Left ventricle myocardium superior (tissue), 1 donor: ENCODE measurements around the gene TRIM71. TPM values are rescaled to one million over a fixed set of nuclear protein-coding genes. Genes with fewer than 3 reads are reported as not detected.
"Not testable (repeated sequence)": the region's sequence is repeated elsewhere in the genome, so short reads cannot be mapped to it uniquely, and the experiment has no call there.

Source experiments
- ATAC-seq: fragments of 200-7000 bp; cut with Tn5 transposase; one replicate; pipeline ENCODE4 v1.9.1; 2020; ENCODE audit warnings: mild to moderate bottlenecking, moderate library complexity
- DNase-seq: peaks from one replicate; pipeline ENCODE4 v3.0.0-alpha.2; 2020
- intact Hi-C: fragments of 100-400 bp; cut with micrococcal nuclease; formaldehyde crosslinking; loops from one replicate; pipeline ENCODE4 v1.11.0; 2022
- total RNA-seq: library from RNA; stranded (reverse); fragmentation: NEBNext Ultra II Directional; extraction: Animal tissue kit (Norgen Biotek cat#: 25700); gene quantifications from one replicate; pipeline ENCODE4 v1.2.1, GENCODE V29; 2021
- donor health status: DM: no; HTN: yes; CAD: no; lungs with severe emphysema.

TRIM71 gene
- total RNA-seq, 1 donor from 2014 or later: not detected

GRCh38 chr3:32840086-32840841 is 22.5 kb downstream of the TRIM71 start:
- ATAC-seq: no peak
- intact Hi-C loops: no loop called here
- no peak for DNase-seq

- no peak for DNase-seq
- intact Hi-C loops: no loop called here
Observed at GRCh38 chr3:32841341-32841740, 23.5 kb downstream of the TRIM71 start.

GRCh38 chr3:32841867-32842470 is 24.2 kb downstream of the TRIM71 start:
- intact Hi-C loops: no loop called here
- DNase-seq (no peak), ATAC-seq (no peak)

More at GRCh38 chr3:32841341-32841740, 23.5 kb downstream of the TRIM71 start:
- ATAC-seq: no peak

GRCh38 chr3:32842531-32842931 is 24.7 kb downstream of the TRIM71 start:
- intact Hi-C loops: no loop called here
- ATAC-seq: no peak
- DNase-seq: no peak

- ATAC-seq: no peak
- DNase-seq: no peak
- intact Hi-C loops: no loop called here
Observed at GRCh38 chr3:32842987-32843386, 25.2 kb downstream of the TRIM71 start.

- no peak for ATAC-seq
- intact Hi-C loops: no loop called here
Observed at GRCh38 chr3:32843510-32844321, 25.9 kb downstream of the TRIM71 start.

GRCh38 chr3:32844322-32844654 is 26.5 kb downstream of the TRIM71 start:
- ATAC-seq (no peak), DNase-seq (no peak)
- intact Hi-C loops: no loop called here

More at GRCh38 chr3:32843510-32844321, 25.9 kb downstream of the TRIM71 start:
- DNase-seq: no peak

GRCh38 chr3:32844914-32845313 is 27.1 kb downstream of the TRIM71 start:
- DNase-seq (no peak), ATAC-seq (no peak)
- intact Hi-C loops: no loop called here

- ATAC-seq, DNase-seq, intact Hi-C loops: not testable (repeated sequence)
Observed at GRCh38 chr3:32845546-32845945, 27.7 kb downstream of the TRIM71 start.

GRCh38 chr3:32847045-32847444 is 29.2 kb downstream of the TRIM71 start:
- DNase-seq, intact Hi-C loops, ATAC-seq: not testable (repeated sequence)

- intact Hi-C loops: no loop called here
- peak; percentile 91 for ATAC-seq
- peak; percentile 45 for DNase-seq
Observed at GRCh38 chr3:32847528-32847927, 29.7 kb downstream of the TRIM71 start.

GRCh38 chr3:32848215-32848614 is 30.4 kb downstream of the TRIM71 start:
- peak; percentile 89 for ATAC-seq
- intact Hi-C loops: no loop called here
- no peak for DNase-seq

- DNase-seq: no peak
- intact Hi-C loops: no loop called here
- ATAC-seq: no peak
Observed at GRCh38 chr3:32849046-32849445, 31.2 kb downstream of the TRIM71 start.

GRCh38 chr3:32850226-32850625 is 32.4 kb downstream of the TRIM71 start:
- ATAC-seq (no peak), DNase-seq (no peak)
- intact Hi-C loops: no loop called here

GRCh38 chr3:32850636-32851035 is 32.8 kb downstream of the TRIM71 start:
- intact Hi-C loops: no loop called here
- DNase-seq: no peak
- no peak for ATAC-seq

- DNase-seq: no peak
- ATAC-seq: no peak
- intact Hi-C loops: no loop called here
Observed at GRCh38 chr3:32852146-32852545, 34.3 kb downstream of the TRIM71 start.

- intact Hi-C loops: no loop called here
- ATAC-seq: no peak
- no peak for DNase-seq
Observed at GRCh38 chr3:32855350-32855953, 37.7 kb downstream of the TRIM71 start.

- no peak for DNase-seq
- peak; percentile 63 for ATAC-seq
- intact Hi-C loops: no loop called here
Observed at GRCh38 chr3:32856355-32856889, 38.6 kb downstream of the TRIM71 start.

- ATAC-seq (no peak), DNase-seq (no peak)
- intact Hi-C loops: no loop called here
Observed at GRCh38 chr3:32856901-32857507, 39.2 kb downstream of the TRIM71 start.
